Tibial nerve (tissue), 4 donors: ENCODE results near the gene POLD4. TPM values are rescaled to one million over a fixed set of nuclear protein-coding genes. Genes with fewer than 3 reads are reported as not detected.

ENCODE experiments used
- DNase-seq, 2 donors: peaks; one replicate each; pipeline ENCODE4 v3.0.0-alpha.2; 2019; ENCODE audit warnings: low spot score in 2 of 2
- H3K27ac ChIP-seq, 4 donors: fragments of 200-600 bp; sonication (generic) in 3 of 4; one replicate each; pipeline ENCODE4 v1.5.1; 2017 to 2019; ENCODE audit warnings: mild to moderate bottlenecking in 1 of 4
- H3K27me3 ChIP-seq, 2 donors: fragments of 200-600 bp; sonication (generic) in 1 of 2; one replicate each; pipeline versions ENCODE4 v1.5.1 to v1.6.0; 2017 to 2019
- H3K36me3 ChIP-seq, 3 donors: fragments of 200-600 bp; sonication (generic); one replicate each; pipeline ENCODE4 v1.5.1; 2018 to 2019
- H3K4me1 ChIP-seq, 4 donors: fragments of 200-600 bp; sonication (generic) in 3 of 4; one replicate each; pipeline ENCODE4 v1.5.1; 2017 to 2019
- H3K4me3 ChIP-seq, 4 donors: fragments of 200-600 bp; sonication (generic) in 3 of 4; one replicate each; pipeline ENCODE4 v1.5.1; 2017 to 2019; ENCODE audit warnings: mild to moderate bottlenecking in 1 of 4, moderate library complexity in 1 of 4
- H3K9me3 ChIP-seq, 4 donors: fragments of 200-600 bp; sonication (generic) in 3 of 4; one replicate each; pipeline ENCODE4 v1.5.1; 2017 to 2019
- CTCF ChIP-seq, 5 experiments: fragments of 200-600 bp in 3 of 5; fragments of 450-650 bp in 2 of 5; sonication (generic) in 3 of 5; IDR thresholded peaks; one replicate each; pipeline ENCODE4 v1.5.1; 2016 to 2019; ENCODE audit warnings: antibody characterized with exemption in 5 of 5, mild to moderate bottlenecking in 3 of 5, moderate library complexity in 2 of 5
- EP300 ChIP-seq, 2 donors: sonication (generic); formaldehyde crosslinking; IDR thresholded peaks; one replicate each; pipeline ENCODE4 v1.6.1; 2017; ENCODE audit warnings: antibody characterized with exemption in 2 of 2, mild to moderate bottlenecking in 1 of 2
- POLR2A ChIP-seq, 2 donors: fragments of 450-650 bp; IDR thresholded peaks; one replicate each; pipeline ENCODE4 v1.6.1; 2017; ENCODE audit warnings: antibody characterized with exemption in 2 of 2, mild to moderate bottlenecking in 2 of 2, moderate library complexity in 2 of 2
- WGBS, 2 donors: methylation state at CpG; one replicate each; pipeline ENCODE4 v1.1.5; 2018; 5-methylcytosine and 5-hydroxymethylcytosine counted together
- total RNA-seq, 4 donors: library from RNA; depleted of rRNA; stranded (reverse); fragments of >200 nt; gene quantifications; one replicate each; pipeline ENCODE4 v1.1.0, GENCODE V29; 2016

POLD4 gene
- total RNA-seq, 4 donors from 2014 or later: 70.8 to 154 (median 88.5) TPM

- DNase-seq: no peak
- Histone ChIP-seq H3K9me3 (no peaks in the 10 kb centered on the region), H3K27me3 (no peaks in the 10 kb centered on the region), H3K36me3 (no peaks in the 10 kb centered on the region), H3K4me3 (no peak overlapping the region), H3K4me1 (peaks cover 0 to 58% (median 28%) of the 10 kb centered on the region in 4 donors), H3K27ac (peak overlapping the region in 2 of 4 donors; percentile 96 to 99)
- TF ChIP-seq EP300 (IDR thresholded peaks at IDR 0.05) (no peak), CTCF (IDR thresholded peaks at IDR 0.05) (no peak), POLR2A (IDR thresholded peaks at IDR 0.05) (no peak)
- WGBS, 2 donors: 77 to 80% methylated on average over 7 of the region's 7 CpGs
Observed at GRCh38 chr11:67376063-67376820, 22.9 kb upstream of the POLD4 start.

DNA sequence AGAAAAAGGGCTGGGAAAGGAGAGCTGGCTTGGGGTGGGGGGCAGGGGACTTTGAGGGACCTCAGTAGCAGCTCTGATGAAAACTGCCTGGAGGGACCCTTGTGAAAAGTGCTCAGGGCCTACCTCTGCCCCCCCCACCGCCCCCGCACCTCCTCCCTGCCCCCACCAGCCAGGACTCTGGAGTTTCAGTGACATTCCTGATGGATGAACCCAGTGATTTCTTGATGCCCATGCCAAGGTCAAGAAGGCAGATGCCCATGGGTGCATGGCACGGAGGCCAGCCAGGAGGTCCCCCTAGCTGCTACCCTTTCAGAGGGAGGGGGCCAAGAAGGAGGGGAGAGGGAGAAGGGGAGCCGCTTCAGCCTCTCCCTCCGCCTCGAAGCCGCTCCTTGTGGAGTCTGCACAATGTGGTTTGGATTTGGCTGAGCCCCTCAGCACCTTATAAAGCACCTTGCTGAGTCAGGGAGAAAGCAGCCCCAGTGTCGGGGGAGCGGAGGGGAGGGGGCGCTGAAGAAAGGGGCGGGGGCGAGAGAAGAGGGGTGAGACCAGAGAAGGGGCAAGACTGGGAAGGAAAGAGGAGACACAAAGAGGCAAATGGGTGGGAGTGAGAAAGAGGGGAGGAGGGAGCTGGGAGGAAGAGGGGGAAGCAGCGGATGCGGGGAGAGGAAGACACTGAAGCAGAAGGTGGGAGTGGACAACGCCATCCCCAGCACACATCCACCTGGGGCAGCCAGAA, 22.1 kb upstream of the POLD4 start:
- H3K27me3 ChIP-seq: no peaks in the 10 kb centered on the region
- peak overlapping the region in 3 of 4 donors; percentile 96 to 99 (median 98) for H3K27ac ChIP-seq
- TF ChIP-seq EP300 (IDR thresholded peaks at IDR 0.05) (no peak), CTCF (IDR thresholded peaks at IDR 0.05) (no peak), POLR2A (IDR thresholded peaks at IDR 0.05) (no peak)
- DNase-seq: no peak
- WGBS, 2 donors: 36 to 46% methylated on average over 15 of the region's 15 CpGs
- H3K4me3 ChIP-seq: no peak overlapping the region
- no peaks in the 10 kb centered on the region for H3K9me3 ChIP-seq
- H3K4me1 ChIP-seq: peaks cover 0 to 61% (median 36%) of the 10 kb centered on the region in 4 donors
- no peaks in the 10 kb centered on the region for H3K36me3 ChIP-seq

GRCh38 chr11:67374571-67375281, 21.4 kb upstream of the POLD4 start:
- Histone ChIP-seq H3K4me1 (peaks cover 0 to 66% (median 41%) of the 10 kb centered on the region in 4 donors), H3K36me3 (no peaks in the 10 kb centered on the region), H3K4me3 (peak overlapping the region in 3 of 4 donors; percentile 46 to 91 (median 85)), H3K27me3 (no peaks in the 10 kb centered on the region), H3K27ac (peak overlapping the region; percentile 87 to 99 (median 97)), H3K9me3 (no peaks in the 10 kb centered on the region)
- TF ChIP-seq POLR2A (IDR thresholded peaks at IDR 0.05) (no peak), CTCF (IDR thresholded peaks at IDR 0.05) (no peak), EP300 (IDR thresholded peaks at IDR 0.05) (no peak)
- 22 to 30% methylated on average over 8 to 9 of the region's 9 CpGs for WGBS, 2 donors
- DNase-seq: no peak

DNA sequence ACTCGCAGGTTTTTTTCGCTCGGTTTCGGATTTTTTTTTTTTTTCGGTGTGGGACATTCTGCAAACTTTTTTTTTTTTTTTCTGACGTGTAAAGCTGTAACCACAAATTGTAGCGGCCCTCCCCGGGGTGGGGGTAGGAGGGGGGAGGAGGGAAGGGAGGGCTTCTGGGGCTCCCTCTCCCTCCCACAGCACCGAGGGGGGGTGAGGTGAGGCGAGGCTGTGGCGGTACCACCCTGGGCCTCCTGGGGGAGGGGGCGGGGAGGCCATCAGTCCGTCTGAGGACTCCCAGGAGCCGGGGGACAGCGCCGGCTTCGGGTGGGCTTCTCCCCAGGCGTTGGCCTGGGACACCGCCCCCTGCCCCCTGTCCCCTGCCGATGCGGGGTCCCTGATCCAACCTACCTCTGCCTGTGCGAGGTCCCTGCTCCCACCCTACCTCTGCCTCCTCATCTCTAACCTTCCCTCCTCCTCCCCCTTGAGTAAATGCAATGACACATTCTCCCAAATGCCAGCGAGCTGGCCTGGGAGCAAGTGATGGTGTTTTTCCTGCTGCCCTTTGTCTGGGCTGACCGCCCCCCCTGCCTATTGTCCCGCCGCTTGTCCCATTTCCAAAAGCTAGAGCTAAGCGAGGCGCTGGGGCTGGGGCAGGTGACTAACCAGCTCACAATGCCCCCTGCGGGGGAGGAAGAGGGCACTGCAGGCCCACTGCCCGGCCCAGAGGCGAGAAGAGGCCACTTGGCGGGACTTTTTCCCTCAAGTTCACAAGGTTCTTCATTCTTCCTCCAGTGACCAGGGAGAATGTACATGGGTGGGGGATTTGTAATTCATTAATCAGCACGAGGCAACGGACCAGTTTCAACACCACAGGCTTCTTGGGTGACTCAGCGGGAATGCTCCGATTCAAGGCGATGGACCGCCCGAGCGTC, 20.6 kb upstream of the POLD4 start:
- no peak for TF ChIP-seq POLR2A (IDR thresholded peaks at IDR 0.05)
- peak; percentile 18 to 68 (median 44) for TF ChIP-seq CTCF (IDR thresholded peaks at IDR 0.05)
- TF ChIP-seq EP300 (IDR thresholded peaks at IDR 0.05): peak in 1 of 2 donors; percentile 84
- peak overlapping the region; percentile 87 to 99 (median 97) for H3K27ac ChIP-seq
- peak in 1 of 2 donors; percentile 67 for DNase-seq
- H3K27me3 ChIP-seq: no peaks in the 10 kb centered on the region
- WGBS, 2 donors: 5 to 6% methylated on average over 21 to 33 of the region's 40 CpGs
- H3K4me3 ChIP-seq: peak overlapping the region; percentile 46 to 91 (median 76)
- H3K36me3 ChIP-seq: no peaks in the 10 kb centered on the region
- peaks cover 0 to 63% (median 47%) of the 10 kb centered on the region in 4 donors for H3K4me1 ChIP-seq
- no peaks in the 10 kb centered on the region for H3K9me3 ChIP-seq
